Measurements from ENCODE around the gene SETMAR. TPM values are rescaled to one million over a fixed set of nuclear protein-coding genes. Genes with fewer than 3 reads are reported as not detected.

SETMAR gene
- total RNA-seq, 2 donors from 2014 or later = 14.1 to 20.0 TPM

- Histone ChIP-seq H3K36me3 (peaks cover 37% of the 10 kb centered on the region), H3K9me3 (no peaks in the 10 kb centered on the region), H3K4me1 (ENCODE audit: control insufficient read depth in 1 of 2, low read depth in 2 of 2) (peaks cover 0 to 5% of the 10 kb centered on the region in 2 donors), H3K4me3 (no peak overlapping the region), H3K27me3 (replicated peaks; ENCODE audit: insufficient read depth) (no peaks in the 10 kb centered on the region), H3K27ac (no peak overlapping the region)
- no peak for DNase-seq (ENCODE audit: low spot score)
- no peak for TF ChIP-seq CTCF (IDR thresholded peaks at IDR 0.05)
- ATAC-seq (ENCODE audit: insufficient number of reproducible peaks, low FRiP score, low read depth) = no peak
Measured at GRCh38 chr3:4313606-4314293, 10.6 kb downstream of the SETMAR start.

- H3K4me3 ChIP-seq = no peak overlapping the region
- peaks cover 37% of the 10 kb centered on the region for H3K36me3 ChIP-seq
- ATAC-seq (ENCODE audit: insufficient number of reproducible peaks, low FRiP score, low read depth) (no peak), DNase-seq (ENCODE audit: low spot score) (no peak)
- no peak overlapping the region for H3K27ac ChIP-seq
- H3K27me3 ChIP-seq (replicated peaks; ENCODE audit: insufficient read depth) = no peaks in the 10 kb centered on the region
- TF ChIP-seq CTCF (IDR thresholded peaks at IDR 0.05) = no peak
- H3K9me3 ChIP-seq = no peaks in the 10 kb centered on the region
- no peaks in the 10 kb centered on the region for H3K4me1 ChIP-seq (ENCODE audit: control insufficient read depth in 1 of 2, low read depth in 2 of 2)
Measured at GRCh38 chr3:4314688-4315087, 11.5 kb downstream of the SETMAR start.

GRCh38 chr3:4320096-4320911, 17.1 kb downstream of the SETMAR start:
- H3K36me3 ChIP-seq = peaks cover 18% of the 10 kb centered on the region
- no peak overlapping the region for H3K4me3 ChIP-seq
- DNase-seq (ENCODE audit: low spot score) (no peak), ATAC-seq (ENCODE audit: insufficient number of reproducible peaks, low FRiP score, low read depth) (no peak)
- H3K9me3 ChIP-seq = no peaks in the 10 kb centered on the region
- H3K27me3 ChIP-seq (replicated peaks; ENCODE audit: insufficient read depth) = no peaks in the 10 kb centered on the region
- H3K4me1 ChIP-seq (ENCODE audit: control insufficient read depth in 1 of 2, low read depth in 2 of 2) = peaks cover 8% of the 10 kb centered on the region in 2 donors
- TF ChIP-seq CTCF (IDR thresholded peaks at IDR 0.05) = no peak
- no peak overlapping the region for H3K27ac ChIP-seq

- Histone ChIP-seq H3K27ac (no peak overlapping the region), H3K36me3 (peaks cover 9% of the 10 kb centered on the region), H3K4me1 (ENCODE audit: control insufficient read depth in 1 of 2, low read depth in 2 of 2) (peaks cover 11 to 19% of the 10 kb centered on the region in 2 donors), H3K27me3 (replicated peaks; ENCODE audit: insufficient read depth) (no peaks in the 10 kb centered on the region), H3K9me3 (no peaks in the 10 kb centered on the region), H3K4me3 (no peak overlapping the region)
- TF ChIP-seq CTCF (IDR thresholded peaks at IDR 0.05) = no peak
- no peak for DNase-seq (ENCODE audit: low spot score)
- ATAC-seq (ENCODE audit: insufficient number of reproducible peaks, low FRiP score, low read depth) = no peak
Measured at GRCh38 chr3:4321732-4322131, 18.6 kb downstream of the SETMAR start.

GRCh38 chr3:4322635-4323034, 19.5 kb downstream of the SETMAR start:
- Histone ChIP-seq H3K36me3 (peaks cover 2% of the 10 kb centered on the region), H3K4me3 (no peak overlapping the region), H3K4me1 (ENCODE audit: control insufficient read depth in 1 of 2, low read depth in 2 of 2) (peaks cover 11 to 22% of the 10 kb centered on the region in 2 donors), H3K27ac (no peak overlapping the region), H3K9me3 (no peaks in the 10 kb centered on the region), H3K27me3 (replicated peaks; ENCODE audit: insufficient read depth) (no peaks in the 10 kb centered on the region)
- ATAC-seq (ENCODE audit: insufficient number of reproducible peaks, low FRiP score, low read depth) = no peak
- no peak for TF ChIP-seq CTCF (IDR thresholded peaks at IDR 0.05)
- DNase-seq (ENCODE audit: low spot score) = no peak

All from thoracic aorta (tissue), 2 donors.